AG09319 (cell line): Measurements from ENCODE around the gene GBF1.
"Not testable (repeated sequence)": the region's sequence is repeated elsewhere in the genome, so short reads cannot be mapped to it uniquely, and the experiment has no call there.

Source experiments
- DNase-seq: peaks from one replicate; pipeline ENCODE4 v3.0.0-alpha.2; 2010; ENCODE audit warnings: low read depth; ENCODE audit errors: extremely low read depth
- TF ChIP-seq, protein P1 (sequence below): IDR thresholded peaks from 2 replicates; pipeline ENCODE4 v1.5.1; 2011; ENCODE audit warnings: low read depth, mild to moderate bottlenecking, inconsistent platforms, low read length, moderate library complexity

Gene GBF1

DNA sequence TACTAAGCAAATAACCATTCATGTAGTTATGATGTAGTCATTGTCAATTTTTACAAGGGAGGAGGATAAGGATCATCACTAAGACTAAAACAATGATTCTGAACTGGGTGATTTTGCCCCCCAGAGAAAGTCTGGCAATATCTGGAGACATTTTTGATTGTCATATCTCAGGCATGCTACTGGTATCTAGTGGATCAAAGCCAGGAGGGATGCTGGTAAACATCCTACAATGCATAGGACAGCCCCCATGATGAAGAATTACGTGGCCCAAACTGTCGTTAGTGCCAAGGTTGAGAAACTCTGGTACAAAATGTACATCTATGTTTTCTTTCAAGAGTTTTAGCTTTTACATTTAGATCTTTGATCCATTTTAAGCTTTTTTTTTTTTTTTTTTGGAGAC is 57.3 kb downstream of the GBF1 start:
- TF ChIP-seq, protein P1, sequence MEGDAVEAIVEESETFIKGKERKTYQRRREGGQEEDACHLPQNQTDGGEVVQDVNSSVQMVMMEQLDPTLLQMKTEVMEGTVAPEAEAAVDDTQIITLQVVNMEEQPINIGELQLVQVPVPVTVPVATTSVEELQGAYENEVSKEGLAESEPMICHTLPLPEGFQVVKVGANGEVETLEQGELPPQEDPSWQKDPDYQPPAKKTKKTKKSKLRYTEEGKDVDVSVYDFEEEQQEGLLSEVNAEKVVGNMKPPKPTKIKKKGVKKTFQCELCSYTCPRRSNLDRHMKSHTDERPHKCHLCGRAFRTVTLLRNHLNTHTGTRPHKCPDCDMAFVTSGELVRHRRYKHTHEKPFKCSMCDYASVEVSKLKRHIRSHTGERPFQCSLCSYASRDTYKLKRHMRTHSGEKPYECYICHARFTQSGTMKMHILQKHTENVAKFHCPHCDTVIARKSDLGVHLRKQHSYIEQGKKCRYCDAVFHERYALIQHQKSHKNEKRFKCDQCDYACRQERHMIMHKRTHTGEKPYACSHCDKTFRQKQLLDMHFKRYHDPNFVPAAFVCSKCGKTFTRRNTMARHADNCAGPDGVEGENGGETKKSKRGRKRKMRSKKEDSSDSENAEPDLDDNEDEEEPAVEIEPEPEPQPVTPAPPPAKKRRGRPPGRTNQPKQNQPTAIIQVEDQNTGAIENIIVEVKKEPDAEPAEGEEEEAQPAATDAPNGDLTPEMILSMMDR = no peak
- no peak for DNase-seq

DNA sequence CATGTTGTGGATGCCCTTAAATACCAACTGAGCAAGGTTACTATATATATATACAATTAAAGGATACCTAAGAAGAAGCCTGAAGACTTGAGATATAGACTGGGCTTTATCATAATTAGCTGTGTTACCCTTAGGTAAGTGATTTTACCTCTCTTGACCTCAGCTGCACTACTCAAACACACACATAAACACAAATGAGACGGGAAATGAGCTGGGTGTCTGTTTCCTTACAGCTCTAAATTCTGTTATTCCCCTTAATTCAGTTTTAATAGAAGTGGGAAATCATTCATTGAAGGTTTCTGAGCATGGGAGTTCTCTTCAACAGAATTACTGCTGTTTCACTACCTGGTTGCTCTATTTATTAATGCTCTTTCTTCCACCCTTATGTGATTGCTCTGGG is 60.7 kb downstream of the GBF1 start:
- TF ChIP-seq, protein P1 = no peak
- DNase-seq = no peak

DNA sequence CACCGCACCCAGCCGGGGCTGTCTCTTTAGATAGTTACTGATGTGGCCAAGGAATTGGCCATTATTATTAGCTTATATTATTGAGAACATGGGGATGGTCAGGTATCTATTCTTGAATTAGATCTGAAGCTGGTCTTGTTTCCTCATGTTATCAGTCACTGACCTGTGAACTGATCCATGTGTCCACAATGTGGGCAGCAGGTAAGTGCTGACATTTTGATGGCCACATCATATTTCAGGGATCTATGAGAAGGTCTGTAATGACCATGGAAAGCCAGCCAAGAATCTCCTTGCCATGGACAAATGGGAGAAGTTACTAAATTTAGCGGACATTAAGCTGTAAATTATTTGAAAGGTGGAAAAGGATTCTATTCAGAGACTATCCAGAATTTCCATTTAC is 61.4 kb downstream of the GBF1 start:
- no peak for DNase-seq
- TF ChIP-seq, protein P1 = no peak

DNA sequence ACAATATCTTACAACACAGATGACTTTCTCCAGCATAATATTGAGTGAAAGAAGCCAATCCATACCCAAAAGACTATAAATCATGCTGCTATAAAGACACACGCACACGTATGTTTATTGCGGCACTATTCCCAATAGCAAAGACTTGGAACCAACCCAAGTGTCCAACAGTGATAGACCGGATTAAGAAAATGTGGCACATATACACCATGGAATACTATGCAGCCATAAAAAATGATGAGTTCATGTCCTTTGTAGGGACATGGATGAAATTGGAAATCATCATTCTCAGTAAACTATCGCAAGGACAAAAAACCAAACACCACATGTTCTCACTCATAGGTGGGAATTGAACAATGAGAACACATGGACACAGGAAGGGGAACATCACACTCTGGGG is 63.0 kb downstream of the GBF1 start:
- not testable (repeated sequence) for DNase-seq

DNA sequence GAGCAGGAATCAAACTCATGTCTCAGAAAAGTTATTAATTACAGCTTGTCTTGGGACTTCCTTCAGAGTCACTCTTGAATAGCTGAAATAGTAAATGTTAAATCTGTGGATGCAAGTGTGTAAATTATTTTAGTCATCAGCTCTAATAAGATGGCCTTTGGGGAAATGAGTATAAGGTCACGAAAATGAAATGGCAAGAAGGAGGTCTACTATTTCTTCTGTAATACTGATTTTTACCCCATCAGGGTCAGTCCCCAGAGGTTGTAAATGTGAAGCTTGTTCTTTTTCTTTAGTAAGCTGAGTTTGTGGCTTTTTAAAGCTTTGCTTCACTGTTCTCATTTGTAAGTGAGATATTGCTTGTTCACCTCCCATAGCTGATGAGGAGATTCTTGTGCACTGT is 63.9 kb downstream of the GBF1 start:
- TF ChIP-seq, protein P1 = no peak
- no peak for DNase-seq

DNA sequence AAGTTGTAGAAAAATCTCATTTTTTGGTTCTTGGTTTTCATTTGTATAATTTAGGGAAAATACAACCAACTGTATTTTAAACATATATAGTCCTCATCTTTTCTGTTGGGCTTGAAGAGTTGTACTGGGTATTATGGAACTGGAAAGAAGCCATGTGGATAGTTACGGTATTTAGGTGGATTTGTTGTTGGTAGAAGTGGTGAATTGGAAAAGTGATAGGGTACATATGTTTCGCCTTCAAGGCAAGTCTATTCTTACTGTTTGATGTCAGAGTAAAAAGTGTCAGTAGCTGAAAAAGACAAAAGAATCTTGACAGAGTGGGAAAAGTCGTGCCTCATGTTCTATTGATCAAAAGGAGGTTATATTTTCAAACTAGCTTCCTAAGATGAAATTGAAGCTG is 64.6 kb downstream of the GBF1 start:
- no peak for DNase-seq
- TF ChIP-seq, protein P1 = no peak

DNA sequence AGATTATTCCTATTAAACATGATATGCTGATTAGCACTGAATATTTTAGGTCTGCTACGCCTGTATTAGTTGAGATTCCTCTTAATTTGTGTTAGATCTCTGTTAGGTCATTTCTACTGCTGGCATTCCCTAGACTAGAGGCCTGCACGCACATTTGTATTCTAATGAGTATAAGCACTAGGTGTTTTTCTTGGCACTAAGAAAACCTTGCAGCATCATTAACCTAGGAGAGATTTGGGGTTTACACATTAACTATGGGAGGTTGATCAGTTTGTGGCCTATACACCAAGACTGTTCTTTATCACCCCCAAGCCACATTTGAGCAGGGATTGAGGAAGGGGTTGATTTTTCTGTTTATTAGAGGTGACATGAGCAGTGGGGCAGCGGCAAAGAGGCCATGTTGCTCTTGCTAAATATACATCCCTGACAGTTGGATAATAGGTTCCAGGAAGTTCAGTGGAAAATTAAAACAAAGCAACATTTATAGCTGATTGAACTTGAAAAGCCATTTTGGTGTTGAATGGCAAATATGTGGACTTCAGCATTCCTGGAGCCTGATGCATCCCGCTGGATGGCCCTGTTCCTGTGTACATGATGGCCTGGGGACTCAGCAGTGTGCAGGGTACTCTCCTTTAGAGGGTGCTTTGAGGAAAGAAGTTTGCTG is 65.2 kb downstream of the GBF1 start:
- no peak for DNase-seq
- TF ChIP-seq, protein P1 = no peak

DNA sequence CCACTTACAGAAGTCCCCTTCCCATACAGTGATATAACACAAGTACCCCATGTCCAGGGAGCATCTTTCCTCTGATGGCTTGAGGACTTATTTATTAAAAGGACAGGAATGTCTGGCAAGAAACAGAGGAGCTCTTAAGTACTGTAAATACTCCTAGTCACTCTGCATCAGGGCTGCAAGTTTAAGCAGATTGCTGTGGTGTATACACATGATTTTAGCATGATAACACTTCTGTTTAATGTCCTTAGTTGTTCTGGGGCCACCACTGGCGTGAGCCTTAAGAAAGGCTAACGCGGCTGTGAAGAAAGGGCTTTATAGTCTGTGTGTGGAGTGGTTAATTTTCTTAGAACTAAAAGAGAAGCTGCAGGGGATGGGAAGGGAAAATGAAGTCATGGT is 65.7 kb downstream of the GBF1 start:
- no peak for DNase-seq
- TF ChIP-seq, protein P1 = no peak
